GM12892 (cell line): ENCODE results near the gene CS.
"Not testable (repeated sequence)": the region's sequence is repeated elsewhere in the genome, so short reads cannot be mapped to it uniquely, and the experiment has no call there.

Source experiments
- DNase-seq: peaks from one replicate; pipeline ENCODE4 v3.0.0; 2011; ENCODE audit not compliant: insufficient read length
- FAIRE-seq: peaks from 2 replicates; lab custom pipeline; 2011; peaks lifted over from hg19 to GRCh38; lab: Jason Lieb, UNC
- POLR2A ChIP-seq: IDR thresholded peaks from 2 replicates; pipeline ENCODE4 v1.6.1; 2011; ENCODE audit warnings: low read depth, low read length, control low read depth
- POLR2AphosphoS5 ChIP-seq: IDR thresholded peaks from 2 replicates; pipeline ENCODE4 v1.6.1; 2011; ENCODE audit warnings: low read depth, low read length, control low read depth
- TAF1 ChIP-seq: IDR thresholded peaks from 2 replicates; pipeline ENCODE4 v1.6.1; 2011; ENCODE audit warnings: low read depth, mild to moderate bottlenecking, control low read depth, low read length, borderline replicate concordance

The CS gene

GRCh38 chr12:56333679-56334489 is 33.8 kb upstream of the CS start, which contains the start of gene PAN2:
Gene PAN2 (minus strand): TSS chr12:56334000. CDS start chr12:56333094, 906 bp downstream.
- DNase-seq (peak; percentile 97), FAIRE-seq (peak; percentile 91)
- TF ChIP-seq POLR2A (peak; percentile 86), POLR2AphosphoS5 (peak; percentile 75), TAF1 (peak; percentile 43; the same call in 1 of the 2 replicates)

GRCh38 chr12:56333197-56333678 is 33.1 kb upstream of the CS start:
- no peak for TF ChIP-seq POLR2A
- TF ChIP-seq TAF1 = no peak
- no peak for TF ChIP-seq POLR2AphosphoS5
- no peak for FAIRE-seq
- DNase-seq = no peak

GRCh38 chr12:56332512-56333196 is 32.5 kb upstream of the CS start:
- FAIRE-seq (no peak), DNase-seq (no peak)
- TF ChIP-seq TAF1 = no peak
- TF ChIP-seq POLR2AphosphoS5 = no peak

DNA sequence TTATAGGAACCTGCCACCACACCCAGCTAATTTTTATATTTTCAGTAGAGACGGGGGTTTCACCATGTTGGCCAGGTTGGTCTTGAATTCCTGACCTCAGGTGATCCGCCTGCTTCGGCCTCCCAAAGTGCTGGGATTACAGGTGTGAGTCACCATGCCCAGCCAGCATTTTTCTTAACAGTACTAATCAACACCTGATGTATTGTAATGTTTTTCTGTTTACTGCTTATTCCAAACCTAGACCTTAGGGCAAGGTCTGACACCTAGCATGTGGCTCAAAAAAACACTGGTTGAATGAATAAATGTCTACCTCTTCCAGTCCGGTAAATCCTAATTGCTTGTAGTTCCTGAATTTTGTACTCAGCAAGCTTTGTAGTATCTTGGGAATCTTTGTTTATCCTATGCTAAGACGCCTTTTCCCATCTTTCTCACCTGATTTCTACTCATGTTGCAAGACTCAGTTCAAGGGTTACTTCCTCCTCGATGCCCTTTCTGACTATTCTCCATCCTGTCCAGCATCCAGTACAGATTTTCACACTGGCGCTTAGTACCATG is 30.9 kb upstream of the CS start:
- DNase-seq (no peak), FAIRE-seq (no peak)
- no peak for TF ChIP-seq POLR2AphosphoS5
- no peak for TF ChIP-seq TAF1

- DNase-seq = no peak
- TF ChIP-seq POLR2A = no peak
- no peak for TF ChIP-seq POLR2AphosphoS5
- no peak for TF ChIP-seq TAF1
- no peak for FAIRE-seq
Measured at GRCh38 chr12:56326533-56326932, 26.4 kb upstream of the CS start.

DNA sequence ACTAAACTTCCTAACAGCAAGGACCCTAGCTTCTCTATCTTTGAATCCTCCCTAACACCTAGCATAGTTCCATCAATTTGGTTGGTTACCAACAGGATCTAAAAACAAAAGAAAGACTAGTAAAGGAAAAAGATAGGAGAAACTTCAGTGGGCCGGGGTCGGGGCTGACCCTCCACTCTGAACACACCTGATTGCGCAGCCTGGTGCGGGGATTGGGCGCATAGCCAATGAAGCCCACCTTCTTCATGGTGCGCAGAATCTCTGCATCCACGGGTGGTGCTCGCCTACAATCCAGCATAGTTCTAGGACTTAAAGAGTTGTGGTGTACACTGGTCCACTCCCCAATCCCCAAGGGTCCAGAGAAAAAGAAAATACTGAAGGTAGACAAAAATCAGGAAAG is 26.0 kb upstream of the CS start:
- DNase-seq = no peak
- no peak for FAIRE-seq
- TF ChIP-seq POLR2AphosphoS5 = no peak

DNA sequence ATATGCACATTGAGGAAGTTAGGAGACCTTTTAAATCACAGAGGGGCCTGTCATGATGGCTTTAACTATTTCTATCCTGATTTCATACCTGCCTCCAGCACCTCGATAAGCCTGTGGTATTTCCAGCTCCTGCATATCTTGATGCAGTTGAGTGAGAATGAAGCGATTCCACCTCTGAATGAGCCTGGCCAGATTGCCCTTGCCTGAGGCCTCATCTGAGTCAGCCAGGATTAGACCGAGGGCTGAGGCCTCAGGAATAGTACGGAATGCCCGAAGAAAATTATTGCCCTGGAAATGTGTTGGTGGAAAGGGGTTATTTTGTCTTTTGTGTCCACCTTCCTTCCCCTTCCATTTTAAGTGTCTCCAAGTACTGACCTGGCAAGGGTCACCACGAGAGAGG is 24.1 kb upstream of the CS start:
- TF ChIP-seq POLR2AphosphoS5 (no peak), POLR2A (no peak), TAF1 (no peak)
- FAIRE-seq = no peak
- no peak for DNase-seq

GRCh38 chr12:56321610-56322009 is 21.5 kb upstream of the CS start:
- FAIRE-seq, DNase-seq: not testable (repeated sequence)

GRCh38 chr12:56321027-56321426 is 20.9 kb upstream of the CS start:
- DNase-seq (no peak), FAIRE-seq (no peak)
- TF ChIP-seq TAF1 (no peak), POLR2AphosphoS5 (no peak), POLR2A (no peak)

- TF ChIP-seq TAF1 (no peak), POLR2A (no peak), POLR2AphosphoS5 (no peak)
- DNase-seq = no peak
- no peak for FAIRE-seq
Measured at GRCh38 chr12:56317675-56318074, 17.5 kb upstream of the CS start.

DNA sequence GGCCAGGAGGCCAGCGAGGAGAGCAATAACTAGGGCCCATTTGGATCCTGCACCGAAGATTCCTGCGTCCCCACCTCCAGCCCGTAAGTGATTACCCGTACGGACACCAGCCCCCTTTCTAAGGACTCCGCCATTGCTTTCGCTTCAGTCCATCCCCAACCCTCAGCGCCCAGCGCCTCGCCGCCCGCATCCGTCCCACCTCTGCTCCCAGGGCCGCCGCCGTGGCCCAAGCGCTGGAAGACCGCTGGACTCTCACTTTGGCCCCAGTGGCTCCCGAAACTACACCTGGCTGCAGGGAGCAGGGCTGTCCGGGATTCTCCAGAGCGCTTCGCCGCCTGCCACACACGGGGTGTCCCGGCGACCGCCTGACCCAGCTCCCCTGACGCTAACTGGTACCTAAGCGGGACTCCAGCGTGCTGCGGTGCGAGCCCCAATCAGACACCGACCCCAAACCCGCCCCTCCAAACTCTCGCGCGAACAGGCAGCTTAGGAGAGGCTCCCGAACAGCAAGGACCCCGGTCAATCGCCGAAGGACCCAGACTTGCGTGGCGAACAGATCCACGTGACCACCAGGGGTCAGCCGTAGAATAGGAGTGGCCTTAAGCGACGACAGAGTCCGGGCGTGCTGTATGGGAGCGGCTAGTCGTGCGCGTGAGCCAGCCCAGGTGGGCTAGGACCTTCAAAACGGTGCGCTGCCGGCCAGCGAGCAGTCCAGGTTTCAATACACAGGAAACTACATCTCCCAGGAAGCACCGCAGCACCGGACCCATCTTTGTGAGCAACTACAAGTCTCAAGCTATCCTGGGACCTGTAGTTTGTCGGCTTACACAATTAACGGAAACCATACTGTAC is 15.7 kb upstream of the CS start, which contains the start of gene CNPY2:
TSS of gene CNPY2 (minus strand) at position 367 of the 852 bp plus-strand sequence. CDS start 771 bp downstream, outside the sequence.
- peak; percentile 89 for TF ChIP-seq TAF1
- TF ChIP-seq POLR2AphosphoS5 = peak; percentile 87
- TF ChIP-seq POLR2A = peak; percentile 93
- DNase-seq = peak; percentile 95
- FAIRE-seq = peak; percentile 98
